K562 (cell line): ENCODE data around the gene PSD4.

Experiments used
- CTCF ChIP-seq, 3 experiments: IDR thresholded peaks in 2 of 3; conservative IDR thresholded peaks in 1 of 3; 2 replicates each; pipeline ENCODE4 v1.5.1; 2011 to 2012; ENCODE audit warnings: low read length in 3 of 3, mild to moderate bottlenecking in 3 of 3, control low read depth in 2 of 3, improper control_type of control experiment in 1 of 3, inconsistent platforms in 1 of 3, low read depth in 1 of 3, mixed read lengths in 1 of 3, moderate library complexity in 1 of 3; ENCODE audit not compliant: insufficient read depth in 2 of 3
- MCM2 ChIP-seq: fragments of 450-650 bp; IDR thresholded peaks from 2 replicates; pipeline ENCODE4 v1.6.1; 2017; ENCODE audit warnings: low read depth, mild to moderate bottlenecking
- MED1 ChIP-seq: sonication (generic); formaldehyde crosslinking; IDR thresholded peaks from 2 replicates; pipeline ENCODE4 v1.8.1; 2023; ENCODE audit warnings: missing genetic modification reagents, borderline replicate concordance
- NFIC ChIP-seq: fragments of 450-650 bp; IDR thresholded peaks from 2 replicates; pipeline ENCODE4 v1.6.1; 2017; ENCODE audit warnings: mild to moderate bottlenecking, inconsistent platforms
- ZNF263 ChIP-seq: sonication (generic); formaldehyde crosslinking; IDR thresholded peaks from 2 replicates; pipeline ENCODE4 v1.8.0; 2022; ENCODE audit warnings: mild to moderate bottlenecking, missing genetic modification reagents, borderline replicate concordance

GRCh38 chr2:113203217-113203530 lies 29.4 kb downstream of the PSD4 start:
- no peak for TF ChIP-seq MED1 (CRISPR knock-in tag)
- TF ChIP-seq ZNF263 (CRISPR knock-in tag), result no peak
- TF ChIP-seq CTCF (IDR thresholded peaks at IDR 0.05 in 2 of 3, conservative IDR thresholded peaks at IDR 0.05 in 1 of 3; ENCODE audit: insufficient read depth in 2 of 3, low read depth in 1 of 3, low read length in 3 of 3), result no peak
- no peak for TF ChIP-seq MCM2
- no peak for TF ChIP-seq NFIC
